ENCODE results near the gene GALP. TPM values are rescaled to one million over a fixed set of nuclear protein-coding genes. Genes with fewer than 3 reads are reported as not detected.
"Not testable (repeated sequence)": the region's sequence is repeated elsewhere in the genome, so short reads cannot be mapped to it uniquely, and the experiment has no call there.

Gene GALP
- total and polyA plus RNA-seq, 9 donors: not detected

DNA sequence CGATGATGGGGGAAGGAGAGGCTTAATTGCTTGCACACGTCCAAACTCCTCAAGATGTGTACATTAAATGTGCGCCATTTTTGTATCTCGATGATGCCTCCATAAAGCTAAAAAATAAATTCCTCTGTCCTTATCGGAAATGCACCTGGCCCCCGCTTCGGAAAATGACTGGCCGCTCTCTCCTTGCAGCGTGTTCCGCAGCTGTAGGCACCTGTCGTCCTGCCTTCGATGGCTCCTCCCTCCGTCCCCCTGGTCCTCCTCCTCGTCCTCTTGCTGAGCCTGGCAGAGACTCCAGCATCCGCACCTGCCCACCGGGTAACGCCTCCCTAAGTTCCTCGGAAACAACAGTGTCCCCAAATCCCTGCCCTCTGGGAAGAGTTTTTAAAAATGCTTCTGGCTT lies 1.1 kb downstream of the GALP start:
- DNase-seq: no peak
- Histone ChIP-seq H3K27ac (ENCODE audit: low read length) (no peak overlapping the region), H3K4me3 (ENCODE audit: low read length) (no peak overlapping the region), H3K9me3 (replicated peaks; ENCODE audit: control insufficient read depth, low read depth, low read length) (no peaks in the 10 kb centered on the region), H3K36me3 (ENCODE audit: control insufficient read depth, insufficient read depth, low read length) (no peaks in the 10 kb centered on the region), H3K4me1 (ENCODE audit: control insufficient read depth, insufficient read depth, low read length) (no peaks in the 10 kb centered on the region), H3K27me3 (ENCODE audit: control insufficient read depth, insufficient read depth, low read length) (peaks cover 11% of the 10 kb centered on the region)
- WGBS (ENCODE audit: insufficient coverage): 76% methylated on average over 12 of the region's 18 CpGs

DNA sequence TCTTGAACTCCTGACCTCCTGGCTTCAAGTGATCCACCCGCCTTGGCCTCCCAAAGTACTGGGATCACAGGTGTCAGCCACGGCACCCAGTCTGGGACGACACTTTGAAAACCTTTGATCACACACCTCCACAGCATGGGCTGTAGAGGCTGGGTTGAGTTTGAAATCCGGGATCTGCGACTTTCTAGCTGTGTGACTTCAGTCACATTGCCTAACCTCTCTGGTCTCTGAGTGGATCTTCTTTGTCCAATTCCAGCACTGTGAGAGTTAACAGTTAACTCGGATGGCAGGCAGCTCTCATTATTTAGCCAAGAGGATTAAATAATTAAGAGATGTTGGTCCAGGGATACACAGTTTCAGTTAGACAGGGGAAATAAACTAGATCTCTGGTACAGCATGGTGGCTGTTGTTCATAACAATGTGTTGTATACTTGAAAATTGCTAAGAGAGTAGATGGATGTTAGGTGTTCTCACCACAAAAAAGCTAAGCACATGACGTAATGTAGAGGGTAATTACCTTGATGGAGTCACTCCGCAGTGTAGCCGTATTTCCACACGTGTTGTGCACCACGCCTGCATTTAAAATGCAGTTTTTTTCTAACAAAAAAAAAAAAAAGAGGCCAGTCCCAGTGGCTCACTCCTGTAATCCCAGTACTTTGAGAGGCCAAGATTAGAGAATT lies 1.9 kb downstream of the GALP start:
- 69% methylated on average over 3 of the region's 11 CpGs for WGBS (ENCODE audit: insufficient coverage)
- H3K27me3 ChIP-seq (ENCODE audit: control insufficient read depth, insufficient read depth, low read length): peaks cover 14% of the 10 kb centered on the region

DNA sequence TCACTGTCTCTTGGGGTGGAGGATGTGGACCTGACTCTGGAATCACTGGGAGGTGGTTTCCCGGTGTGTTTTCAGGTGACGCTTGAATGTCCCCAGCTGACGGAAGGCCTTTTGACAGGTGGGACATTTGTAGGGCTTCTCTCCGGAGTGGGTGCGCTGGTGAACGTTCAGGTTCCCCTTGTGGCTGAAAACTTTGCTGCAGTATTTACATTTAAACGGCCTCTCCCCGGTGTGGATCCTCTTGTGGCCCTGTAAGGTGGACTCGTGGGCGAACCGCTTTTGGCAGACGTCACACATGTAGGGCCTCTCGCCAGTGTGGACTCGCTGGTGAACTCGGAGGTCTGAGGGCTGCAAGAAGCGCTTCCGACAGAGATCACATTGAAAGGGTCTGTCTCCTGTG lies 14.0 kb downstream of the GALP start:
- no peak for DNase-seq
- Histone ChIP-seq H3K4me1 (ENCODE audit: control insufficient read depth, insufficient read depth, low read length) (no peaks in the 10 kb centered on the region), H3K27me3 (ENCODE audit: control insufficient read depth, insufficient read depth, low read length) (no peaks in the 10 kb centered on the region), H3K9me3 (replicated peaks; ENCODE audit: control insufficient read depth, low read depth, low read length) (no peaks in the 10 kb centered on the region), H3K27ac (ENCODE audit: low read length) (no peak overlapping the region), H3K36me3 (ENCODE audit: control insufficient read depth, insufficient read depth, low read length) (no peaks in the 10 kb centered on the region), H3K4me3 (ENCODE audit: low read length) (no peak overlapping the region)
- 68% methylated on average over 14 of the region's 17 CpGs for whole genome bisulfite sequencing (ENCODE audit: insufficient coverage)

More for the DNA sequence above, 1.9 kb downstream of the GALP start:
- H3K4me3 ChIP-seq (ENCODE audit: low read length): no peak overlapping the region
- H3K4me1 ChIP-seq (ENCODE audit: control insufficient read depth, insufficient read depth, low read length): no peaks in the 10 kb centered on the region
- no peak for DNase-seq
- no peaks in the 10 kb centered on the region for H3K9me3 ChIP-seq (replicated peaks; ENCODE audit: control insufficient read depth, low read depth, low read length)
- no peaks in the 10 kb centered on the region for H3K36me3 ChIP-seq (ENCODE audit: control insufficient read depth, insufficient read depth, low read length)
- H3K27ac ChIP-seq (ENCODE audit: low read length): no peak overlapping the region

DNA sequence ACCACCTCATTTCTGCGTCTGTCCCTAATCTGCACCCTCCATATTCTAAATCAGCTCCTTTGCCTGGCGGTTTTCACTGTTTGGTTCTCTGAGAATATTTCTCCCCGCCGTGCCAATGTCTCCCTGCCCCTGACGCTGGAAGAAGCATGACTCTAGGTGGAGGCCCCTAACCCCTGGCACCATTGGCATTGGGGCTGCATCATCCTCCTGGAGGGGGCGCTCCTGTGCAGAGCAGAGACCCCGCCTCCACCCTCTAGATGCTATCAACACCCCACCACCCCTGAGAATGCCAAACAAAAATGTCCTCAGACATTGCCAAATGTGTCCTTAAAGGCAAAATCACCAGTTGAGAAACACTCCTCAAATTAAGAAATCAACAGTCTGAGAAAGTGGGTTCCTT lies 15.3 kb downstream of the GALP start:
- Histone ChIP-seq H3K4me1 (ENCODE audit: control insufficient read depth, insufficient read depth, low read length) (no peaks in the 10 kb centered on the region), H3K27me3 (ENCODE audit: control insufficient read depth, insufficient read depth, low read length) (no peaks in the 10 kb centered on the region), H3K4me3 (ENCODE audit: low read length) (no peak overlapping the region), H3K27ac (ENCODE audit: low read length) (no peak overlapping the region), H3K36me3 (ENCODE audit: control insufficient read depth, insufficient read depth, low read length) (no peaks in the 10 kb centered on the region), H3K9me3 (replicated peaks; ENCODE audit: control insufficient read depth, low read depth, low read length) (no peaks in the 10 kb centered on the region)
- no peak for DNase-seq
- WGBS (ENCODE audit: insufficient coverage): 68% methylated on average over 5 of the region's 7 CpGs

DNA sequence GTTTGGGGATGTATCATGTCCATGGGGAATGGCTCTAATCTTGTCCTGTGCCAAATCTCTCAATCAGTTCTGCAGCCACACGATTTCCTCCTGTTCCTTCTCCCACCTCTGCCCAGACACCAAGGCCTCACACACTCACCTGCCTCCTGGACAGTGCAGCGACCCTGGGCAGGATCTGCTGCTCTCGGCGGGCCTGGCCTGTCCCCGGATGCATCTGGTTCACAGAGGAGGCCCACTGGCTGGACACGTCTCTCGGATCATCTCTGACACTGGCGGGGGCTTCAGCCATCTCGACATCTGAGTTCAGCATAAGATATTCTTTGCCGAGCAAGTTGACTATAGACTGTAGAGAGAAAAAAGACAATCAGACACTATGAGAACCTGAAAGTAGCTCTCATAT lies 15.9 kb downstream of the GALP start:
- Histone ChIP-seq H3K4me3 (ENCODE audit: low read length) (no peak overlapping the region), H3K9me3 (replicated peaks; ENCODE audit: control insufficient read depth, low read depth, low read length) (no peaks in the 10 kb centered on the region), H3K4me1 (ENCODE audit: control insufficient read depth, insufficient read depth, low read length) (no peaks in the 10 kb centered on the region), H3K27ac (ENCODE audit: low read length) (no peak overlapping the region), H3K36me3 (ENCODE audit: control insufficient read depth, insufficient read depth, low read length) (no peaks in the 10 kb centered on the region), H3K27me3 (ENCODE audit: control insufficient read depth, insufficient read depth, low read length) (no peaks in the 10 kb centered on the region)
- no peak for DNase-seq
- 83% methylated on average over 5 of the region's 10 CpGs for WGBS (ENCODE audit: insufficient coverage)

DNA sequence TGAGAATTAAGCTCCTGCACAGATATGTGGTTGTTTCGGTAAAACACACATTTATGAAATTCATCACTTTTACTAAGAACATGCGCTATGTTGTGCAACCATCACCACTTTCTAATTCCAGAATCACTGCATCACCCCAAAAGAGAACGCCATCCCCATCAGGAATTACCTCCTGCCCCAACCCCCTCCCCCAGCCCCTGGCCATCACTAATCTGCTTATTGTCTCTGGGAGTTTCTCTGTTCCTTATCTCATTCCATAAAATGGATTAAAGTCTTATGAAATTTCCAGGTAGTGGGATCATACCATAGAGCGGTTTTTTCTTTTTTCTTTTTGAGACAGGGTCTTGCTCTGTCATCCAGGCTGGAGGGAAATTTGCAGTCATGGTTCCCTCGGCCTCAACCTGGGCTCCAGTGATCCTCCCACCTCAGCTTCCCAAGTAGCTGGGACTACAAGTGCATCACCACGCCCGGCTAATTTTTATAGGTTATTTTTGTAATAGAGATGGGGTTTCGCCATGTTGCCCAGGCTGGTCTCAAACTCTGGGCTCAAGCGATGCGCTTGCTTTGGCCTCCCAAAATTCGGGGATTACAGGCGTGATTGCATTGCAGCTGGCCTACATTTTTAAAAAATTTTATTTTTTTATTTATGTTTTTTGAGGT lies 18.3 kb downstream of the GALP start:
- 100% methylated on average over 2 of the region's 12 CpGs for WGBS (ENCODE audit: insufficient coverage)
- DNase-seq: no peak
- no peak overlapping the region for H3K27ac ChIP-seq (ENCODE audit: low read length)
- no peaks in the 10 kb centered on the region for H3K27me3 ChIP-seq (ENCODE audit: control insufficient read depth, insufficient read depth, low read length)
- no peaks in the 10 kb centered on the region for H3K36me3 ChIP-seq (ENCODE audit: control insufficient read depth, insufficient read depth, low read length)
- no peak overlapping the region for H3K4me3 ChIP-seq (ENCODE audit: low read length)
- H3K9me3 ChIP-seq (replicated peaks; ENCODE audit: control insufficient read depth, low read depth, low read length): no peaks in the 10 kb centered on the region
- H3K4me1 ChIP-seq (ENCODE audit: control insufficient read depth, insufficient read depth, low read length): no peaks in the 10 kb centered on the region

DNA sequence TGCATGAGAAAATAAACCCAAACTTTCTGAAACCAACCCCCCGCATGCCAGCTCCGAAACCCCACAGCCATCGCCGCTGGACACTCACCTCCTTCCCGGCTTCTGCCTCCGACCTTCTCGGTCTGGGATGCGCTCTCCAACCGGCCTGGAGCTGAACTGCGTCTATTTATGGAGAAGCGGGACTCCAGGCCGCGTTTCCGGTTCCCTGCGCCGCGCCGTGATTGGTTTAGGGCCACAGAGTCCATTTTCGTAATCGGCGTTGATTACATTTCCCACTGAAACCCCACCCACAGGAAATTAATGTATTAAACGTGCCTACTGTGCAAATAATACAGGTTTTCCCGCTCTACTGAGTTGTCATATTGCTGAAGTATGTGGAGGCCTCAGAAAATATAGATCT lies 21.8 kb downstream of the GALP start, which contains the start of gene ZSCAN5B:
Gene ZSCAN5B, minus strand, starts transcription at position 138 of the 400 bp plus-strand sequence. CDS start 4,731 bp downstream, outside the sequence.
- not testable (repeated sequence) for H3K27ac ChIP-seq (ENCODE audit: low read length)
- WGBS (ENCODE audit: insufficient coverage): 88% methylated on average over 17 of the region's 23 CpGs

DNA sequence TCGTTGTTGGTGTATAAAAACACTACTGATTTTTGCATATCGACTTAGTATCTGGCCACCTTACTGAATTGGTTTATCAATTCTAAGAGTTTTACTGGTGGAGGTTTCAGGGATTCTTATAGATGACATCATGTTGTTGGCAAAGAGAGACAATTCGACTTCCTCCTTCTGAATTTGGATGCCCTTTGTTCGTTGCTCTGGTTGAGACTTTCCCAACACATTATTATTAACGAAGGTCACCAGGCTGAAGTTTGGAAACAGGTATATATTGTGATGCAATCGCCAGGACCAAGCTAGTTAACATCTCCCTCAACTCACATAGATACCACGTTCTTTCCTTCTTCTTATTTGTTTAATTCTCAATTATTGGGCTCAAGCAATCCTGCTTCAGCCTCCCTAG lies 23.9 kb downstream of the GALP start:
- H3K4me3 ChIP-seq (ENCODE audit: low read length): no peak overlapping the region
- 83% methylated on average over 2 of the region's 7 CpGs for WGBS (ENCODE audit: insufficient coverage)
- H3K27ac ChIP-seq (ENCODE audit: low read length): no peak overlapping the region
- H3K27me3 ChIP-seq (ENCODE audit: control insufficient read depth, insufficient read depth, low read length): no peaks in the 10 kb centered on the region
- H3K9me3 ChIP-seq (replicated peaks; ENCODE audit: control insufficient read depth, low read depth, low read length): no peaks in the 10 kb centered on the region
- no peaks in the 10 kb centered on the region for H3K4me1 ChIP-seq (ENCODE audit: control insufficient read depth, insufficient read depth, low read length)
- DNase-seq: no peak
- H3K36me3 ChIP-seq (ENCODE audit: control insufficient read depth, insufficient read depth, low read length): no peaks in the 10 kb centered on the region

More for the DNA sequence above, 21.8 kb downstream of the GALP start, which contains the start of gene ZSCAN5B:
- H3K4me3 ChIP-seq (ENCODE audit: low read length); H3K36me3 ChIP-seq (ENCODE audit: control insufficient read depth, insufficient read depth, low read length); DNase-seq; H3K27me3 ChIP-seq (ENCODE audit: control insufficient read depth, insufficient read depth, low read length); H3K9me3 ChIP-seq (replicated peaks; ENCODE audit: control insufficient read depth, low read depth, low read length); H3K4me1 ChIP-seq (ENCODE audit: control insufficient read depth, insufficient read depth, low read length): not testable (repeated sequence)

DNA sequence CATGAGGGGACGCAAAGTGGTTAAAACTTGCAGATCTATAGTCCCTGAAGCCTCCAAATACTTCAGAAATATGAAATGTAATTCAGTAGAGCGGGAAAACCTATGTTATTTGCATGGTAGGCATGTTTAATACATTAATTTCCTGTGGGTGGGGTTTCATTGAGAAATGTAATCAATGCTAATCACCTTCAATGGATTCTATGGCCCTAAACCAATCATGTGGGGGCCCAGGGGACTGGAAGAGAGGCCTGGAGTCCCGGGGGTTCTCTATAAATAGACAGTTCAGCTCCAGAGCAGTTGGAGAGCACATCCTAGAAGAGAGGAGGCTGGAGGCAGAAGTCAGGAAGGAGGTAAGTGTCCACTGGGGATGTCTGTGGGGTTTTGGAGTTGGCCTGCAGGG lies 26.2 kb downstream of the GALP start, which contains the start of gene ZSCAN5C:
Gene ZSCAN5C, plus strand, starts transcription at position 301 of the 400 bp plus-strand sequence. CDS start 3,641 bp downstream, outside the sequence.
- no peaks in the 10 kb centered on the region for H3K36me3 ChIP-seq (ENCODE audit: control insufficient read depth, insufficient read depth, low read length)

DNA sequence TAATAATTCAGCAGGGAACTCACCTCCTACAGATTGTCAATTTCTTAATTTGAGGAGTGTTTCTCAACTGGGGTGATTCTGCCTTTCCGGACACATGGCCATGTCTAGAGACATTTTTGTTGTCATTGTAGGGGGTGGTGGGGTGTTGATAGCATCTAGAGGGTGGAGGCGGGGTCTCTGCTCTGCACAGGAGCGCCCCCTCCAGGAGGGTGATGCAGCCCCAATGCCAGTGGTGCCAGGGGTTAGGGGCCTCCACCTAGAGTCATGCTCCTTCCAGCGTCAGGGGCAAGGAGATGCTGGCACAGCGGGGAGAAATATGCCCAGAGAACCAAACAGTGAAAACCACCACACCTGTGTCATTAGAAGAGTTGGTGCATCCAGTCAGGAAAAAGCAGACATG lies 31.8 kb downstream of the GALP start:
- not testable (repeated sequence) for H3K36me3 ChIP-seq (ENCODE audit: control insufficient read depth, insufficient read depth, low read length); H3K4me3 ChIP-seq (ENCODE audit: low read length); H3K4me1 ChIP-seq (ENCODE audit: control insufficient read depth, insufficient read depth, low read length); H3K27ac ChIP-seq (ENCODE audit: low read length); DNase-seq; H3K9me3 ChIP-seq (replicated peaks; ENCODE audit: control insufficient read depth, low read depth, low read length); H3K27me3 ChIP-seq (ENCODE audit: control insufficient read depth, insufficient read depth, low read length)
- no CpG with 5 or more reads among the region's 5 CpGs for WGBS (ENCODE audit: insufficient coverage)

More for the DNA sequence above, 26.2 kb downstream of the GALP start, which contains the start of gene ZSCAN5C:
- Histone ChIP-seq H3K9me3 (replicated peaks; ENCODE audit: control insufficient read depth, low read depth, low read length) (no peaks in the 10 kb centered on the region), H3K27ac (ENCODE audit: low read length) (no peak within 1 kb of the TSS), H3K4me1 (ENCODE audit: control insufficient read depth, insufficient read depth, low read length) (no peaks in the 10 kb centered on the region), H3K4me3 (ENCODE audit: low read length) (no peak within 1 kb of the TSS), H3K27me3 (ENCODE audit: control insufficient read depth, insufficient read depth, low read length) (no peaks in the 10 kb centered on the region)
- 30% methylated on average over 1 of the region's 3 CpGs for WGBS (ENCODE audit: insufficient coverage)
- no peak for DNase-seq
